Measurements from ENCODE around the gene GBF1.

Gene GBF1

GRCh38 chr10:102396730-102397151 is 151.4 kb downstream of the GBF1 start:
- no peak for DNase-seq (ENCODE audit: low spot score)

GRCh38 chr10:102397222-102398171 is 152.2 kb downstream of the GBF1 start:
- DNase-seq (ENCODE audit: low spot score): no peak

GRCh38 chr10:102398172-102399020 is 153.1 kb downstream of the GBF1 start:
- DNase-seq (ENCODE audit: low spot score): no peak

GRCh38 chr10:102399217-102400021 is 154.1 kb downstream of the GBF1 start:
- peak; percentile 87 for DNase-seq (ENCODE audit: low spot score)

- DNase-seq (ENCODE audit: low spot score): no peak
Observed at GRCh38 chr10:102400076-102400475, 154.7 kb downstream of the GBF1 start.

GRCh38 chr10:102400598-102401341 is 155.4 kb downstream of the GBF1 start:
- DNase-seq (ENCODE audit: low spot score): no peak

- DNase-seq (ENCODE audit: low spot score): no peak
Observed at GRCh38 chr10:102401342-102401654, 156.0 kb downstream of the GBF1 start.

GRCh38 chr10:102401735-102402511 is 156.6 kb downstream of the GBF1 start:
- peak; percentile 85 for DNase-seq (ENCODE audit: low spot score)

GRCh38 chr10:102402512-102402896 is 157.2 kb downstream of the GBF1 start:
- no peak for DNase-seq (ENCODE audit: low spot score)

- no peak for DNase-seq (ENCODE audit: low spot score)
Observed at GRCh38 chr10:102403115-102403514, 157.8 kb downstream of the GBF1 start.

- DNase-seq (ENCODE audit: low spot score): no peak
Observed at GRCh38 chr10:102404361-102405107, 159.2 kb downstream of the GBF1 start.

GRCh38 chr10:102405108-102405571 is 159.8 kb downstream of the GBF1 start:
- DNase-seq (ENCODE audit: low spot score): no peak

- no peak for DNase-seq (ENCODE audit: low spot score)
Observed at GRCh38 chr10:102405632-102406031, 160.3 kb downstream of the GBF1 start.

- no peak for DNase-seq (ENCODE audit: low spot score)
Observed at GRCh38 chr10:102406815-102407214, 161.5 kb downstream of the GBF1 start.

- DNase-seq (ENCODE audit: low spot score): no peak
Observed at GRCh38 chr10:102407425-102408130, 162.2 kb downstream of the GBF1 start.

- no peak for DNase-seq (ENCODE audit: low spot score)
Observed at GRCh38 chr10:102408131-102408727, 162.9 kb downstream of the GBF1 start.

- no peak for DNase-seq (ENCODE audit: low spot score)
Observed at GRCh38 chr10:102408728-102409603, 163.6 kb downstream of the GBF1 start.
